C4-2B (cell line): ENCODE data around the gene RPS24.

ENCODE experiments used
- CTCF ChIP-seq: fragments of 450-650 bp; conservative IDR thresholded peaks from 2 replicates; pipeline ENCODE4 v1.5.1; 2017; ENCODE audit warnings: mild to moderate bottlenecking
- ZFX ChIP-seq: fragments of 450-650 bp; IDR thresholded peaks from 2 replicates; pipeline ENCODE4 v1.6.1; 2017

GRCh38 chr10:78053211-78053868, 19.7 kb downstream of the RPS24 start:
- TF ChIP-seq CTCF (no peak), ZFX (no peak)
